WTC11 (cell line): ENCODE data around the gene MYO1H.

Experiments
- FOXJ3 ChIP-seq: sonication (generic); formaldehyde crosslinking; IDR thresholded peaks from 2 replicates; pipeline ENCODE4 v1.9.0; 2021; ENCODE audit warnings: missing genetic modification reagents, mild to moderate bottlenecking, borderline replicate concordance
- NFE2L1 ChIP-seq: sonication (generic); formaldehyde crosslinking; IDR thresholded peaks from 2 replicates; pipeline ENCODE4 v1.8.1; 2023; ENCODE audit warnings: missing genetic modification reagents
- SP1 ChIP-seq: sonication (generic); formaldehyde crosslinking; conservative IDR thresholded peaks from 2 replicates; pipeline ENCODE4 v1.8.1; 2022; ENCODE audit warnings: missing genetic modification reagents
- TCF7 ChIP-seq: sonication (generic); formaldehyde crosslinking; IDR thresholded peaks from 2 replicates; pipeline ENCODE4 v1.8.0; 2022; ENCODE audit warnings: mild to moderate bottlenecking, low read depth, missing genetic modification reagents, moderate library complexity
- TEAD4 ChIP-seq: sonication (generic); formaldehyde crosslinking; IDR thresholded peaks from 2 replicates; pipeline ENCODE4 v1.8.0; 2022; ENCODE audit warnings: mild to moderate bottlenecking, missing genetic modification reagents
- ZNF671 ChIP-seq: fragments of 250-450 bp; sonication (Bioruptor Pico); IDR thresholded peaks from 2 replicates; pipeline ENCODE4 v1.8.0; 2021; ENCODE audit warnings: mild to moderate bottlenecking
- TF ChIP-seq, protein P1 (sequence below): fragments of 200-600 bp; IDR thresholded peaks from 2 replicates; pipeline ENCODE4 v1.8.0; 2022; ENCODE audit warnings: antibody characterized with exemption
- TF ChIP-seq, protein P2 (sequence below): sonication (generic); formaldehyde crosslinking; IDR thresholded peaks from 2 replicates; pipeline ENCODE4 v1.8.1; 2022; ENCODE audit warnings: low read depth, mild to moderate bottlenecking, moderate library complexity, missing genetic modification reagents, borderline replicate concordance
- TF ChIP-seq, protein P3 (sequence below): sonication (generic); formaldehyde crosslinking; IDR thresholded peaks from 2 replicates; pipeline ENCODE4 v1.8.1; 2023; ENCODE audit warnings: mild to moderate bottlenecking, missing genetic modification reagents, moderate library complexity
- TF ChIP-seq, protein P4 (sequence below): sonication (generic); formaldehyde crosslinking; IDR thresholded peaks from 2 replicates; pipeline ENCODE4 v1.8.1; 2022; ENCODE audit warnings: mild to moderate bottlenecking, moderate library complexity, missing genetic modification reagents
- TF ChIP-seq, protein P5 (sequence below): sonication (generic); formaldehyde crosslinking; IDR thresholded peaks from 2 replicates; pipeline ENCODE4 v1.8.0; 2022; ENCODE audit warnings: mild to moderate bottlenecking, missing genetic modification reagents

DNA sequence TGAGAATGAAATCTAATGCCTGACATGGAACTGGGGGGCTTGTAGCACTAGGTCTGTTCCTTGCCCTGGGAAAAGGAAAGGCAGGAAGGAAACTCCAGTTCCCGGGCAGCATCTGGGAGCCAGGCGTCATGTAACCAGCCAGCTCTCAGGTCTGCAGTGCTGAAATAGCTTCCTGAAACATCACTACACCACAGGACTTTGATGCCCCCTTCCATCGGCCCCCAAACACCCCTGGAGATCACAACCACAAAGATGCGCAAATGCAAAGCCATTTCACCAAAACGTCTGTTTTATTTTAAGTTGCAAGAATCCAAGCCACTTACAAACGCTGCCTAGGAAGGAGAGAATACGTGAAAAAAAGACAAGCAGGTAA is 88.5 kb downstream of the MYO1H start:
- TF ChIP-seq, protein P1, sequence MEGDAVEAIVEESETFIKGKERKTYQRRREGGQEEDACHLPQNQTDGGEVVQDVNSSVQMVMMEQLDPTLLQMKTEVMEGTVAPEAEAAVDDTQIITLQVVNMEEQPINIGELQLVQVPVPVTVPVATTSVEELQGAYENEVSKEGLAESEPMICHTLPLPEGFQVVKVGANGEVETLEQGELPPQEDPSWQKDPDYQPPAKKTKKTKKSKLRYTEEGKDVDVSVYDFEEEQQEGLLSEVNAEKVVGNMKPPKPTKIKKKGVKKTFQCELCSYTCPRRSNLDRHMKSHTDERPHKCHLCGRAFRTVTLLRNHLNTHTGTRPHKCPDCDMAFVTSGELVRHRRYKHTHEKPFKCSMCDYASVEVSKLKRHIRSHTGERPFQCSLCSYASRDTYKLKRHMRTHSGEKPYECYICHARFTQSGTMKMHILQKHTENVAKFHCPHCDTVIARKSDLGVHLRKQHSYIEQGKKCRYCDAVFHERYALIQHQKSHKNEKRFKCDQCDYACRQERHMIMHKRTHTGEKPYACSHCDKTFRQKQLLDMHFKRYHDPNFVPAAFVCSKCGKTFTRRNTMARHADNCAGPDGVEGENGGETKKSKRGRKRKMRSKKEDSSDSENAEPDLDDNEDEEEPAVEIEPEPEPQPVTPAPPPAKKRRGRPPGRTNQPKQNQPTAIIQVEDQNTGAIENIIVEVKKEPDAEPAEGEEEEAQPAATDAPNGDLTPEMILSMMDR: no peak
- TF ChIP-seq, protein P2, sequence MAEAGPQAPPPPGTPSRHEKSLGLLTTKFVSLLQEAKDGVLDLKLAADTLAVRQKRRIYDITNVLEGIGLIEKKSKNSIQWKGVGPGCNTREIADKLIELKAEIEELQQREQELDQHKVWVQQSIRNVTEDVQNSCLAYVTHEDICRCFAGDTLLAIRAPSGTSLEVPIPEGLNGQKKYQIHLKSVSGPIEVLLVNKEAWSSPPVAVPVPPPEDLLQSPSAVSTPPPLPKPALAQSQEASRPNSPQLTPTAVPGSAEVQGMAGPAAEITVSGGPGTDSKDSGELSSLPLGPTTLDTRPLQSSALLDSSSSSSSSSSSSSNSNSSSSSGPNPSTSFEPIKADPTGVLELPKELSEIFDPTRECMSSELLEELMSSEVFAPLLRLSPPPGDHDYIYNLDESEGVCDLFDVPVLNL (CRISPR knock-in tag): no peak
- no peak for TF ChIP-seq TEAD4 (CRISPR knock-in tag)
- TF ChIP-seq TCF7 (CRISPR knock-in tag): no peak
- TF ChIP-seq, protein P3, sequence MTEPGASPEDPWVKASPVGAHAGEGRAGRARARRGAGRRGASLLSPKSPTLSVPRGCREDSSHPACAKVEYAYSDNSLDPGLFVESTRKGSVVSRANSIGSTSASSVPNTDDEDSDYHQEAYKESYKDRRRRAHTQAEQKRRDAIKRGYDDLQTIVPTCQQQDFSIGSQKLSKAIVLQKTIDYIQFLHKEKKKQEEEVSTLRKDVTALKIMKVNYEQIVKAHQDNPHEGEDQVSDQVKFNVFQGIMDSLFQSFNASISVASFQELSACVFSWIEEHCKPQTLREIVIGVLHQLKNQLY (CRISPR knock-in tag): no peak
- no peak for TF ChIP-seq FOXJ3 (CRISPR knock-in tag)
- no peak for TF ChIP-seq ZNF671 (CRISPR knock-in tag)
- no peak for TF ChIP-seq SP1 (CRISPR knock-in tag)
- TF ChIP-seq, protein P4, sequence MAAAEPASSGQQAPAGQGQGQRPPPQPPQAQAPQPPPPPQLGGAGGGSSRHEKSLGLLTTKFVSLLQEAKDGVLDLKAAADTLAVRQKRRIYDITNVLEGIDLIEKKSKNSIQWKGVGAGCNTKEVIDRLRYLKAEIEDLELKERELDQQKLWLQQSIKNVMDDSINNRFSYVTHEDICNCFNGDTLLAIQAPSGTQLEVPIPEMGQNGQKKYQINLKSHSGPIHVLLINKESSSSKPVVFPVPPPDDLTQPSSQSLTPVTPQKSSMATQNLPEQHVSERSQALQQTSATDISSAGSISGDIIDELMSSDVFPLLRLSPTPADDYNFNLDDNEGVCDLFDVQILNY (CRISPR knock-in tag): no peak
- no peak for TF ChIP-seq NFE2L1 (CRISPR knock-in tag)
- TF ChIP-seq, protein P5, sequence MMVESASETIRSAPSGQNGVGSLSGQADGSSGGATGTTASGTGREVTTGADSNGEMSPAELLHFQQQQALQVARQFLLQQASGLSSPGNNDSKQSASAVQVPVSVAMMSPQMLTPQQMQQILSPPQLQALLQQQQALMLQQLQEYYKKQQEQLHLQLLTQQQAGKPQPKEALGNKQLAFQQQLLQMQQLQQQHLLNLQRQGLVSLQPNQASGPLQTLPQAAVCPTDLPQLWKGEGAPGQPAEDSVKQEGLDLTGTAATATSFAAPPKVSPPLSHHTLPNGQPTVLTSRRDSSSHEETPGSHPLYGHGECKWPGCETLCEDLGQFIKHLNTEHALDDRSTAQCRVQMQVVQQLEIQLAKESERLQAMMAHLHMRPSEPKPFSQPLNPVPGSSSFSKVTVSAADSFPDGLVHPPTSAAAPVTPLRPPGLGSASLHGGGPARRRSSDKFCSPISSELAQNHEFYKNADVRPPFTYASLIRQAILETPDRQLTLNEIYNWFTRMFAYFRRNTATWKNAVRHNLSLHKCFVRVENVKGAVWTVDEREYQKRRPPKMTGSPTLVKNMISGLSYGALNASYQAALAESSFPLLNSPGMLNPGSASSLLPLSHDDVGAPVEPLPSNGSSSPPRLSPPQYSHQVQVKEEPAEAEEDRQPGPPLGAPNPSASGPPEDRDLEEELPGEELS (CRISPR knock-in tag): no peak
